Ovary (tissue), 10 donors: Measurements from ENCODE around the gene LHFPL6. TPM values are rescaled to one million over a fixed set of nuclear protein-coding genes. Genes with fewer than 3 reads are reported as not detected.

Experiments used
- DNase-seq, 5 donors: peaks; one replicate each; pipeline ENCODE4 v3.0.0-alpha.2; 2019 to 2020
- H3K27ac ChIP-seq, 2 donors: fragments of 200-600 bp; one replicate each; pipeline versions ENCODE4 v1.5.1 to v1.8.0; 2019 to 2022
- H3K27me3 ChIP-seq: fragments of 200-600 bp; one replicate; pipeline ENCODE4 v1.8.0; 2022
- H3K36me3 ChIP-seq: fragments of 200-600 bp; sonication (generic); one replicate; pipeline ENCODE4 v1.5.1; 2019
- H3K4me1 ChIP-seq: one replicate; pipeline ENCODE4 v1.8.1; 2013; ENCODE audit warnings: mild to moderate bottlenecking, moderate library complexity; ENCODE audit not compliant: insufficient read depth
- H3K4me3 ChIP-seq: fragments of 200-600 bp; sonication (generic); one replicate; pipeline ENCODE4 v1.5.1; 2017
- H3K9me3 ChIP-seq, 2 donors: fragments of 200-600 bp in 1 of 2; sonication (generic) in 1 of 2; one replicate each; pipeline versions ENCODE4 v1.5.1 to v1.8.1; 2013 to 2019; ENCODE audit warnings: mild to moderate bottlenecking in 1 of 2, moderate library complexity in 1 of 2
- EP300 ChIP-seq: sonication (generic); formaldehyde crosslinking; IDR thresholded peaks from one replicate; pipeline ENCODE4 v1.6.1; 2017; ENCODE audit warnings: antibody characterized with exemption
- POLR2A ChIP-seq: fragments of 450-650 bp; IDR thresholded peaks from one replicate; pipeline ENCODE4 v1.6.1; 2017; ENCODE audit warnings: antibody characterized with exemption, mild to moderate bottlenecking, moderate library complexity
- WGBS, 3 donors: extraction: QIAGEN DNeasy Blood & Tissue Kit in 1 of 3; methylation state at CpG; one replicate each; pipeline versions ENCODE4 v1.1.5 to v1.1.7; 2013 to 2017; 5-methylcytosine and 5-hydroxymethylcytosine counted together
- intact Hi-C, 4 donors: fragments of 100-400 bp; cut with DNase I; formaldehyde crosslinking; loops; one replicate each; pipeline versions ENCODE4 v1.11.0 to v1.15.1; 2022 to 2023
- long read RNA-seq, 3 donors: library from polyadenylated mRNA in 2 of 3; unstranded in 2 of 3; transcript quantifications; one replicate each; pipeline ENCODE4 v2.0.0 and lab custom pipeline, GENCODE V29; 2021 to 2026
- polyA plus RNA-seq, 2 donors: library from polyadenylated mRNA; stranded (reverse); fragments of 200-250 nt in 1 of 2; fragments of 350-450 nt in 1 of 2; fragmentation: Illumina TruSeq in 1 of 2; extraction: RNeasy Lipid Tissue Mini Kit (QIAGEN cat#74804) in 1 of 2; gene quantifications; one replicate each; pipeline ENCODE4 v1.2.3, GENCODE V29; 2013 to 2014
- total RNA-seq, 7 donors: library from RNA; depleted of rRNA in 2 of 7; stranded (reverse); fragments of >200 nt in 2 of 7; fragmentation: NEBNext Ultra II Directional in 3 of 7; extraction: Animal tissue kit (Norgen Biotek cat#: 25700) in 3 of 7; gene quantifications; one replicate each; pipeline versions ENCODE4 v1.1.0 to v1.2.4, GENCODE V29; 2016 to 2023
- TF ChIP-seq, protein P1 (sequence below), 3 donors: fragments of 450-650 bp in 2 of 3; fragments of 200-600 bp in 1 of 3; IDR thresholded peaks; one replicate each; pipeline versions ENCODE4 v1.5.1 to v1.8.0; 2016 to 2022; ENCODE audit warnings: antibody characterized with exemption in 3 of 3, mild to moderate bottlenecking in 1 of 3
- donor health status: DM: no; HTN: no; CAD: no; lungs with moderate emphysema.
- donor health status: DM: no; HTN: no; CAD: no.
- donor health status: Bipolar disorder and iron deficiency.
- donor health status: DM: yes; HTN: yes; CAD: no.
- donor health status: DM: no; HTN: no; CAD: no.
- donor health status: DM: yes; HTN: yes; CAD: no.

Gene LHFPL6
- total RNA-seq: 10 to 100 TPM; 19.7 to 69.3 (median 41.5) TPM
- 100 to 1,000 TPM; 102 to 136 TPM for polyA plus RNA-seq
- long read RNA-seq, donor 1, partial matches to known transcripts: 6 of 10 reads
- long read RNA-seq, donor 1, other reads (novel, unspliced or antisense): 4 of 10 reads
- long read RNA-seq, donor 2, partial matches to known transcripts: 20 of 20 reads
- long read RNA-seq, donor 2, other reads (novel, unspliced or antisense): 0 of 20 reads
- long read RNA-seq, donor 3, partial matches to known transcripts: 1 of 3 reads
- long read RNA-seq, donor 3, other reads (novel, unspliced or antisense): 2 of 3 reads

DNA sequence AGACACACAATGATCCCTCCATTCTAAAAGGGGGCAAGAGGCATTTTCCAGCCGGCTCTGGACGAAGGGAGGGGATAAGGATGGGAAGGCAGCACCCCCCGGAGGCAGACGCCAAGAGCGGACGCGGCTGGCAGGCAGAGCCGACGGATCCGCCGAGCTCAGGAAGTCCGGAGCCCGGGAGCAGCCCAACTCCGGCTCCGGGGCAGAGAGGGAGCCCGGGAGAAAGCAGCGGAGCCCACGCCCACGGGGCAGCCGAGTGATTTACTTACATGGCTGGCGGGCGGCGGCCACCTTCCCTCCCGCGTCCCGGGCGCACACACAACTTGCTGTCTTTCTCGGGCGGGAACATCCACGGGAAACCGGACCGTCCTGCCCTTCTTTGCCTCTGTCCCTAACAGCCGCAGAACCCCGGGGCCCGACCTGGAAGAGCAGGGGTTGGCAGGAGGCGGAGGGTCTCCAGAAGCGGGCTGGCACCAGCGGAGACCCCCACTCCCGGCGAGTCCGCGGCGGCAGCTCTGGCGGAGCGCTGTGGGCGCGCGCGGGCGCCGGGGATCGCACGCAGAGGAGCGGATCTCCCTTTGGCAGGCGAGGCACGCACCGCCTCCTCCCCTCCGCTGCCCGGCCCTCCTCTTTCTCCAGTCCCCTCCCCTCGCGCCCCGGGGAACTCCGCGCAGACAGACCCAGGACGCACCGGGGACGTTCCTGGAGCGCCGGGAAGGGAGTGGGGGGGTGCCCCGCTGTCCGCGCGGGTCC, at the start of gene LHFPL6:
TSS of gene LHFPL6 (minus strand) at position 580 of the 753 bp plus-strand sequence.
- peaks cover 8% of the 10 kb centered on the region for H3K4me1 ChIP-seq
- no peaks in the 10 kb centered on the region for H3K36me3 ChIP-seq
- peak within 1 kb of the TSS; percentile 89 to 93 for H3K27ac ChIP-seq
- peak; percentile 74 to 86 (median 85) for DNase-seq
- H3K9me3 ChIP-seq: no peaks in the 10 kb centered on the region
- peak within 1 kb of the TSS; percentile 86 for H3K4me3 ChIP-seq
- WGBS, 3 donors: 0 to 1% (median 1%) methylated on average over 50 to 73 of the region's 73 CpGs
- no peaks in the 10 kb centered on the region for H3K27me3 ChIP-seq
- intact Hi-C loops: loop anchor here in 2 of 4 donors (10.0 kb wide), 2 partner anchors 188 to 458 kb away; no protein-coding TSS in a partner anchor
- TF ChIP-seq EP300 (no peak), POLR2A (peak; percentile 60)
- TF ChIP-seq, protein P1, sequence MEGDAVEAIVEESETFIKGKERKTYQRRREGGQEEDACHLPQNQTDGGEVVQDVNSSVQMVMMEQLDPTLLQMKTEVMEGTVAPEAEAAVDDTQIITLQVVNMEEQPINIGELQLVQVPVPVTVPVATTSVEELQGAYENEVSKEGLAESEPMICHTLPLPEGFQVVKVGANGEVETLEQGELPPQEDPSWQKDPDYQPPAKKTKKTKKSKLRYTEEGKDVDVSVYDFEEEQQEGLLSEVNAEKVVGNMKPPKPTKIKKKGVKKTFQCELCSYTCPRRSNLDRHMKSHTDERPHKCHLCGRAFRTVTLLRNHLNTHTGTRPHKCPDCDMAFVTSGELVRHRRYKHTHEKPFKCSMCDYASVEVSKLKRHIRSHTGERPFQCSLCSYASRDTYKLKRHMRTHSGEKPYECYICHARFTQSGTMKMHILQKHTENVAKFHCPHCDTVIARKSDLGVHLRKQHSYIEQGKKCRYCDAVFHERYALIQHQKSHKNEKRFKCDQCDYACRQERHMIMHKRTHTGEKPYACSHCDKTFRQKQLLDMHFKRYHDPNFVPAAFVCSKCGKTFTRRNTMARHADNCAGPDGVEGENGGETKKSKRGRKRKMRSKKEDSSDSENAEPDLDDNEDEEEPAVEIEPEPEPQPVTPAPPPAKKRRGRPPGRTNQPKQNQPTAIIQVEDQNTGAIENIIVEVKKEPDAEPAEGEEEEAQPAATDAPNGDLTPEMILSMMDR (IDR thresholded peaks at IDR 0.05): peak in 1 of 3 donors; percentile 22

DNA sequence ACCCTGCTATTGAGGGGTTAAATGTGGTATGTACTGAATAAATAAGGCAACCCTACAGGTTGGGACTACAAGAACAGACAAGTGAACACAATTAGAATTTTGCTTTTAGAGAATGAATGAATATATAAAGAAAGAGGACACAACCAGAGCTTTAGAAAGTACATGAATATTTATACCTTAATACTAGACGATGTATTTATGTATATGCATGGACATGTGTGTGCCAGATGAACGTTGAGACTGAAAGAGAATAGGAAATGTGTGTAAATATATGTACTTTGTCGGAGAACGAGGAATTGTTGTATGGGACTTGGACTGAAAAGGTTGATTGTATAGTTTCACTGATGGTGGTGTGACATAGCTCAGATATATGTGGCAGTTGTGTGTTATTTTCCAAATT, 43.1 kb upstream of the LHFPL6 start:
- Histone ChIP-seq H3K36me3 (no peaks in the 10 kb centered on the region), H3K4me1 (no peaks in the 10 kb centered on the region), H3K9me3 (no peaks in the 10 kb centered on the region), H3K27me3 (no peaks in the 10 kb centered on the region), H3K4me3 (no peak overlapping the region), H3K27ac (no peak overlapping the region)
- WGBS, 3 donors: 78 to 83% (median 83%) methylated on average over 4 of the region's 4 CpGs
- intact Hi-C loops: no loop called here
- TF ChIP-seq, protein P1 (IDR thresholded peaks at IDR 0.05): no peak
- TF ChIP-seq POLR2A (no peak), EP300 (no peak)
- no peak for DNase-seq

DNA sequence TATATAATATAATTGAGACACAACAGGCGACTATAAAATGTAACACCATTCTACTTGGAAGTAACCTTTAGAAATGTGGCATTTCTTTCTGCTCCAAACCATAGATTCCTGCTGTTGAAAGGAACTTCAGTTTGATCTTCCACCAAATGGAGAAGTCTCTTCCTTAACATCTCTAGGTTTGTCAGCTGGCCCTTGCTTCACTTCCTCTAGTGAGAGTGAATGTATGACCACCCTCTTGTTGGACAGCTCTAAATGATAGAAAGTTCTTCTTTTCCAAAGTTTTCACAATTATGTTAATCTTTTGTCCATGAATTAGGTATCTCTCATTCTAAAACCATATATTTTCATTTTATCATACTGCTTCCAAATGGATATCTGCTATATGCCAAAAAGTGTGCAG, 38.7 kb upstream of the LHFPL6 start:
- DNase-seq: no peak
- H3K36me3 ChIP-seq: no peaks in the 10 kb centered on the region
- H3K9me3 ChIP-seq: no peaks in the 10 kb centered on the region
- no peak for TF ChIP-seq EP300
- TF ChIP-seq, protein P1 (IDR thresholded peaks at IDR 0.05): no peak
- no peak for TF ChIP-seq POLR2A
- WGBS, 3 donors: 90 to 96% (median 93%) methylated on average over 1 of the region's 1 CpG
- H3K27me3 ChIP-seq: no peaks in the 10 kb centered on the region
- intact Hi-C loops: no loop called here
- H3K4me1 ChIP-seq: no peaks in the 10 kb centered on the region
- H3K27ac ChIP-seq: no peak overlapping the region
- H3K4me3 ChIP-seq: no peak overlapping the region

DNA sequence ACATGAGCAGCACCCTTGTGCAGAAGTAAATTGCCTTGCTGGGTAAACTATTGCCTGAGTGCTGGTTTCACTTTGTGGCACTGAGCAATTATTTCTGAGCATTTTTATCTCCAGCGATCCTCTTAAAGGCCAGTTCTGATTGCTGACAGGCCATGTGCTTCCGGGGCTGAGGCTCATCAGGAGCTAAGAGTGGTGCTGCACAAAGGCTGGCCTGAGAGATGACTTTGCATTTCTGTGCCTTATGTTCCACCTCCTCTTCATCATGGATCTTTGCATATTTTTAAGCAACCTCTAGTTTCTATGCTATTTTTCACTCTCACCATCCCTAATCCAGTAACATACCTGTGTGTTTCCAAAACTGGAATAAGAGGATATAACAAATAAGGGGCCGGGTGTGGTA, 34.9 kb upstream of the LHFPL6 start:
- 80 to 94% (median 93%) methylated on average over 3 of the region's 3 CpGs for WGBS, 3 donors
- Histone ChIP-seq H3K36me3 (no peaks in the 10 kb centered on the region), H3K4me1 (no peaks in the 10 kb centered on the region), H3K9me3 (no peaks in the 10 kb centered on the region), H3K27ac (no peak overlapping the region), H3K4me3 (no peak overlapping the region), H3K27me3 (no peaks in the 10 kb centered on the region)
- intact Hi-C loops: no loop called here
- no peak for DNase-seq
- TF ChIP-seq POLR2A: no peak
- no peak for TF ChIP-seq EP300
- TF ChIP-seq, protein P1 (IDR thresholded peaks at IDR 0.05): no peak
